Endometrial microvascular endothelial cells (primary cell): ENCODE data around the gene PAX5. TPM values are rescaled to one million over a fixed set of nuclear protein-coding genes. Genes with fewer than 3 reads are reported as not detected.

Source experiments
- in situ Hi-C: cut with HindIII; loops from 2 replicates; pipeline ENCODE4 v1.10.0; 2017; ENCODE audit warnings: low sequenced_read_pairs, low pct_unique_long_range_greater_than_20kb; ENCODE audit errors: inconsistent ontology term
- total RNA-seq: library from RNA; depleted of rRNA; stranded (reverse); fragments of >200 nt; gene quantifications from one replicate; pipeline ENCODE4 v1.2.3, GENCODE V29; 2015; ENCODE audit errors: inconsistent ontology term

Gene PAX5
- total RNA-seq, 1 donor from 2014 or later: not detected

DNA sequence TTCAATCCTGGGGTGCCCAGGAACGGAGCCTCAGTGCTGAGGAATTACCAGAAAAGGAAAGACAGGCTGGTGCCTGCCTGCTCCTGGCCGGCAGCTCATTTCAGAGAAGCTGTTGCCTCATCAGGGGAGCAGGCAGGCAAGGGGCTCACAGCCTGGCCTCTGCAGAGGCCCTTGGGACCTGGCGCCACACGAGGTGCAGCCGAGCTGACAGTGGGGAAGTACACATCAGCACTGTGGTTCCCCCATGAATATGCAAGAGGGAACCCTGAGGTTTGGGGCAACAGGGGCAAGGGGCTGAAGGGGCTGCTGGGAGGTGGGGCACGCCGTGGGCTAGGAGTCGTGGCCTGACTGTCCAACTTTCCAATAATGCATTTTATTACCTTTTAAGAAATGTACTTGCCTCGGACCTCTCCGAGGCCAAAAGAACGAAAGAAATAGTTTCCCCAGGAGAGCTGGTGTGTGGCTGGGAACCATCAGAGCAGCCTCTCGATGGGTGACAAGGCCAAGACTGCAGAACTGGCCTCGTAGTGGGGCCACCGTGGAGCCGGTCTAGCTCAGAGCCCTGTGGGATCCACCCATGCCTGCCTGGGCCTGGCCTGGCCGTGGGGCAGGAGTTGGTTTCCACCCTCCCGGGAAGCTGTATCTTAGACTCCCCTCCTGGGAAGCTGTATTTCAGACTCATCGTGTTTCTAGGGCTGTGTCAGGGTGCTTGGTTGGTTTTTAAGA, 198.6 kb downstream of the PAX5 start:
- in situ Hi-C loops: no loop called here

DNA sequence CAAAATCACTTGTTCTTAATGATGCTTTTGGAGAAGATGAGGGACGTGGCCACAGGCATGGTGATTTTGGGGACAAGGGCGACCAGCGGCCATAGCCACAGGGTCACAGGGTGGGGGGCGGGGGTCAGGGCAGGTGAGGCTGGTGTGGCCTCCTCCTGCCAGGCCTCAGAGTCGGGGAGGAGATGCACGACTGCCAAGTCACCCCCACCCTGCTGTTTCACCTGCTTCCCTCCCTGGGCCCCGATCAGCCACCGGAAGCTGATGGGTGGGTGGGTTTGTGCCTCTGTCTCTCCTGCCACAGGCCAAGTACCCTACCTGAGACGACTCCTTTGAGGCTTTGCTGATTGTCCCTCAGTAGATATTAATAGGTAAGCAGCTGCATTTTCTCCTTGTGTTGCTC, 199.3 kb downstream of the PAX5 start:
- in situ Hi-C loops: no loop called here

DNA sequence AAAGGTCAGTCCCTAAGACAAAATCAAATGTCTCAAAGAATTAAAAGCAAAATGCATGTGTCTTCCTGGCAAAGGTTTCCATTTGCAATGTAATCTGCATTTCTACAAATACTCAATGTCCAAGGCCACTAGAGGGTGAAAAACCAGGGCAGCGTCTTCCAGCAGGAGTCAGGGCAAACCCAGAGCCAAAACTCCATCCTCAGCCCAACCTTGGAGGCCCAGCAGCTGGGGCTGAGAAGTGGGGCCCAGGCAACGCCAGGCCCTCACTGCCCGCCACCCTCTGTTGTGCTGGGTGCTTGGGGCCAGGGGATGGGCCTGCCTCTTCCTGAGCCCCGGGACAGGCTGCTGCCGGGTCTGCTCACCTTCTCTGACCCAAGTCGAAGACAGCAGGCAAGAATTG, 200.1 kb downstream of the PAX5 start:
- in situ Hi-C loops: no loop called here

DNA sequence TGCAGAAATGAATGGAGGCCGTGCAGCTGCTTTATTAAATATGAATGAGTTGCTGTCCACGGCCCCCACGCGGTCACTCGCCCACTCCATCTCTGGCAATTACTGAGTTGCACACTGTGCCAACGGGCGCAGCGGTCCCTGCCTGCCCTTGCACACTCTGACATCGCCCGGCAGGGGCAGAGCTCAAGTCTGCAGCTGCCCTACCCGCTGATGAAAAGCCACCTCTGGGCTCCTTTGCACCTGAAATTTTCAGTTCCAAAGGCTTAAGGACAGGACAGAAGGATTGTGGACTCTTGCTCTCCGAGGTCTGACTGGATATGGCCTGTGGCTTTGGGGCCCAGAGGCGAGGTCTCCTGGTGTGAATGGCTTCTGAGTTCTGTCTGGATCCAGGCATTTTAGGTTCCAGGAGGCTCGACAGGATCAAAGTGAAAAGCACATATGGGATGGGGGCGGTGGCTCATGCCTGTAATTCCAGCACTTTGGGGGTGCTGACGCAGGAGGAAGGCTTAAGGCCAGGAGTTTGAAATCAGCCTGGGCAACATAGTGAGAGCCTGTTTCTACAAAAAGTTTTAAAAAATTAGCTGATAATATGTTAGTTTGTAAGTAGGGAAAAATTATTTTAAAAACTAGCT, 201.8 kb downstream of the PAX5 start:
- in situ Hi-C loops: no loop called here

DNA sequence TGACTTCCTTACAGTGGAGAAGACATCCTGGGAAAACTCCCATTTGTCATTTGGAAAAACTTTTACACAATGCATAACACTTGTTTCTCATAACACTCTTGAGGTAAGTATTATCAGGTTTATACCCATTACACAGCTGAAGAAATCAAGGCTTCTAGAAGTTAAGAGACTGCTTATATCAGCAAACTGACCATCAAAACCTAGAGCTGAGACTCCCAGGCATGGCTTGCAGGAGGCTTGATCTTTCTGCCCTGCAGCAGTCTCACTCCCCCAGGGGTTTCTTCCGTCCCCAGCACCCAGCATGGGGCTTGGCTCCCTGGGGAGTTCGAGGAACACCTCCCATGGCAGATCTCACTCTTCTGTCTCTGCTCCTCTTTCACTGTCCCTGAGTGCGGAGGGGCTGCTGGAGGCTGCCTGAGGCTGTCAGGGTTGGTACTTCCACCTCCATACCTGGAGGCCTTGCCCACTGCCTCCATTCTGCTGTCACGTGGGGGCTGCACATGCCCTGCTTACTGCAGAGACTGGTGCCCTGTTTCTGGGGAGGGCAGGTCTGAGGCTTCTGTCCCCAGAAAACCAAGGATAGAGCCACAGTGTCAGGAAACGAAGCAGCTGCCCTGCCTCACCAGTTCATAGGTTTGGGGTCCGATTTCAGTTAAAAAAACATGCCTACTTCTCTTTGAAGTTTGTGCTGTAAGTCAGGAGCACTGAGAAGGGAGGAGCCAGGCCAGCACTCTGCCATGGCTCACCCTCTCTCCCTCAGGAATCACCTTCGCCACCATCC, 202.5 kb downstream of the PAX5 start:
- in situ Hi-C loops: no loop called here

DNA sequence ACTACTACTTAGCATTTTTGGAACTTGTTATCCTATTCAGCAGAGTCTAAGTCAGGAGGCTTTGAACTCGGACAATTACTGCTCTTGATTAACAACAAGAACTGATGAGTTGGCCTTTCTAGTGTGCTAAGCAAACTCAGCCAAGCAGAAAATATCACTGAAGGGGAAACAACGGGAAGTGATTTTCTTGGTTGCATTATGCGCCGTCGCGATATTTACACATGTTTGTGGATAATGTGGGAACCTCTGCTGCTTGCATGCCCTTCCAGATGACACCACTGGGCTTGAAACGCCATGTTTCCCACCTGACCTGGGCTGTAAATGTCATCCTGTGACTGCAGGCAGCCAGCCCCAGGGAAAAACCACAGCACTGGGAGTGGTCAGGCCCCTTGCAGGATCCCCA, 205.5 kb downstream of the PAX5 start:
- in situ Hi-C loops: no loop called here

DNA sequence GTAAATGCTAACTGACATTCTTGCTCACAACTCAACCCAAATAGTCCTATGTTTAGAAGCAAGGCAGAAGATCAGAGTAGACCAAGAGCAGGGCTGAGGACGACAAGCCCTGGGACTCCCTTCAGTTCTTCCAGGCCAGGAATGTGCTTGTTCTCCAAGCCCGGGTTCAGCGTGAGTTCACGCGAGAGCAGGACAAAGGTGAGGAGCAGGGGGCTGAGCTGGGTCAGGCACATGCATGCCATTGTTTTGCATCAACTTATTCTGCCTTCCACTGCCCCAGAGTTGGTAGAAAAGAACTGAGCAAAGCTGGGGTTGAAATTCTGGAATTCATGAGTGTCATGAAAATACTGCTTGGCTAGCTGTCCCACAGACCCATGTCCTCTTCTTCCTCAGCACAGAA, 206.5 kb downstream of the PAX5 start:
- in situ Hi-C loops: no loop called here

DNA sequence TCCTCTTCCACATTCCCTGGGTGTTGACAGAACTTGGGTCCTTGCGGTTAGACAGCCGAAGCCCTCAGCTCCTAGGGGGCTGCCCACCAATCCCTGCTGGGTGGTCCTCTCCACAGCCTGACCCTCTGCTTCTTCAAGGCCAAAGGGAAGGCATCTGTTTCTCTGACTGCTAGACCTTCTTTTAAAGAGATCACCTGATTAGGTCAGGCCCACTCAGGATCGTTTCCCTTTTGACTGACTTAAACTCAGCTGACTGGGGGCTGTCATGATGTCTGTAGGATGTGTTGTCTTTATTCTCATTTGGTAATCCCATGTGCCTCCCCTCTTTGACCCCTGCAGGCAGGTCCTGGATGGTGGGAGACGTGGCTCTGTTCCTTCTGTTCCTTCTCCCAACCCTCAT, 207.5 kb downstream of the PAX5 start:
- in situ Hi-C loops: no loop called here

DNA sequence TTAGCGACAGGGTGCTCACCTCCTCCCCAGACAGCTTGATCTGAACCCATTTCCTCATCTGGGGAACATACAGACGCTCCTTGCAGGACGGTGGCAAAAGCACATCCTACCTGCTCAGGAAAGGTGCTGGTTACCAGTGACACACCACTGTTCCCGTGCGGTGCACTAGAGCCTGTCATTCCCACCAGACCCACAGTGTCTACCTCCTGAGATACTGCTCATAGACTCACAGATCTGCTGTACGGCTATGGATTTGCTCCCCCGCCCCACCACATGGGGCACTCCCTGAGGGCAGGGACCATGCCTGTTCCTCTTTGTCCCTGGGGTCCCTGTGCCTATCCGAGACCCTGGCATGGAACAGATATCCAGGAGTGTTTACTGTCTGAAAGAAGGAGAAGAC, 208.9 kb downstream of the PAX5 start:
- in situ Hi-C loops: no loop called here

DNA sequence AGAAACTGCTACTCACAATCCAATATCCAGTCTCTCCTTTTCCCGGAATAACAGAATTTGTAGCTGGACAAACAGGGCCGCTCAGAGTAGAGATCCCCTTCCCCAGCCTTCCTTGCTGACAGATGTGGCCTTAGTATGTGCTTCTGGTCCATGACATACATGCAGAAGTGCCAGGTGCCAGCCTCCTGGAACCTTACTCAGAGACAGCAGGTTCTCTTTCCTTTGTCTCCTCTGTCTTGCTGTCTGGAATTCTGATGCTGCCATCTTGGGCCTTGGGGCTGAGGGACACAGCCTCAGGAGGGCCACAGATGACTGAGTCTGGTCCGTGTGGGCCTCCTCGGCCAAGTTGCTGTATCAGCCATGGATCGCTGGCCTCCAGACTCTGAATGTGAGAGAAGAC, 210.1 kb downstream of the PAX5 start:
- in situ Hi-C loops: no loop called here

DNA sequence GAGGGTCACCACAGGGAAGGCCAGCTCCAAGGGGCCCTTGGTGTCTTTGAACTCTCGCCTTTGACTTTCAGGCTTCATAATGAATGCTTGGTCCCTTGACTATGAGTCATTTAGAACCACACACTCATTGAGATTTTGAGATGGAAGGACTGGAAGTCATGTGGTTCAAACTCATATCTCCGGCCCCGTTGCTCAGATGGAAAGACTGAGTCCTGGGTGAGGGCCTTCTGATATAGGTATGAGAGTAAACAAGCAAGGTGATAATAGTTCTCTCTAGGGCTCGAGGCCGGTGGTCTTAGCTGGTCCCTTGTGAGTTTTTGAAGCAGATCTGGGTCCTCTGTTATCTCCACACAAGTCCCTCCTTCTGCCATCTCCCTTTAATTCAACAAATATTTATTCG, 210.6 kb downstream of the PAX5 start:
- in situ Hi-C loops: no loop called here

DNA sequence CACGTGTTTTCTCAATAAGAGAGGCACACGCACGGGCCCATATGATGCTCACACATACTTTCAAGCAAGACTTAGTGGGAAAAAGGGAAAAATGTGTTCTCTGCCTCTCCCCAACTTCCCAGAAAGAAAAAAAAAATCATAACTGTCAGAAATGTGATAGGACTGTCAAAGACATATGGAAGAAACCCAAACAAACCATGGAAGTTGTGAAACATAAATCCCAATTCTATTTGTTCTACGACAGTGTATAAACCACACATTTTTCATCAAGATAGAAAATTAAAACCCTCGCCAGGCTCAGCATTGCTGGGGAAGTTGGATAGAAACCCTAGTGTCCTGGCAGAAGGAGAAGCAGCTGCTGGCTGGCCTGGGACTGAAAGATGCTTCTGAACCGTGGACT, 211.9 kb downstream of the PAX5 start:
- in situ Hi-C loops: no loop called here

DNA sequence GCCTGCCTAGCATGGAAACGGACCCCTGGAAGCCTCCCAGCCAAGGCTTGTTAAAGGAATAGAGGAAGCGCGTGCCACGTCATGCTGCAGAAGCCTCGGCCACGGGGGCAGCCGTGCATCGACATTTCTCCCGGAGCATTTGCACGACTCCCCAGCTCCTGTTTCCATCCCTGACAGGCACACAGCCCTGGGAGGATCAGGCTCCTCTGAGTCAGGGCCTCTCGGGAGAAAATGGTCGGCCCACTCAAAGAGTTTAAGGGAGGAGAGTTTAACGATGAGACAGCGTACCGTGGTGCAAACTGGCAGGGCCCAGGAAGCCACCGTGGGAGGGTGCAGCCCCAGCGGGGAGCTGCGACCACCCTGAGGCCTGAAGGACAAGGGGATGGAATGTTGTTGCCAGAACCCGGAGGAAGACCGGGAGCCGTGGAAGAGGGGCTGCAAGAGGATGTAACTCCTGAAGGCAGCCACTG, 213.6 kb downstream of the PAX5 start:
- in situ Hi-C loops: no loop called here

DNA sequence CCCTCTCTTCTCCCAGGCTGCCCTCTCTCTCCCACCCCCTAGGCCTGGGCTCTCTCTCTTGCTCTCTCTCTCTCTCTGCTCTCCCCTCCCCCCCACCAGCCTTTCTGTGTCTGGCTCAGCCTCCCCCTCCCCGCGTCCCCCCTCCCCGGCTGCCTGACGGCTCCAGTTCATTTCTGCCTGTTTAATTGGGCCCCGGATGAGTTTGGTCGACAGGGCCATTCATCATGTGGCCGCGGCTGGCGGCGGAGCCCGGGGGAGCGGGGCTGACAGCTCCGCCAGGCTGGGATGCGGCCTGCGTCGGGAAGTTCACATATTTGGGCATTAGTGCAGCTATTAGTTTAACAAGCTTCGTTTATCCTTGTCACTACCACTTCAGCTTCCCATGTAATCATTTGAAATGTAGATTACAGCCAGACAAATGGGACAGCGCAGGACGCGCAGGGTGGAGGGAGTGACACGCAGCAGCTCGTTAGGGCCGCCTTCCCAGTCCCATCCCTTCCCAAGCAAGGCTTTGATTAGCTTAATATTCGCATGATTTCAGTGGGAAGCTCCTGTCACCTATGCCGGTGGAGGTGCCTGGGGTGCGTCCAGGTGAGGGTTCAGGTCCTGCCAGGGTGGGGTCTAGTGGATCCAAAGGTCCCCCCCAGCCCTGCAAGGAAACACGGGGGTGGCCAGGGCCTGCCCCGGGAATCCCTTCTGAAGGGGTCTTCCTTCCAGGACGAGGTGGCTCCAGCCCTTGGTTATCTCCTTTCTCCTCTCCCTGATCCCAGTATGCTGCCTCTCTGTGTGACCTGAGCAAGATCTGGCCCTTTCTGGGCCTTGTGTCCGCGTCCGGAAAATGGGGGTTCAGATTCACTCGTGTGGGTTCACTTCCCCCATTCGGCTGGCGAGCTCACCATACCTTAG, 214.8 kb downstream of the PAX5 start:
- in situ Hi-C loops: no loop called here

DNA sequence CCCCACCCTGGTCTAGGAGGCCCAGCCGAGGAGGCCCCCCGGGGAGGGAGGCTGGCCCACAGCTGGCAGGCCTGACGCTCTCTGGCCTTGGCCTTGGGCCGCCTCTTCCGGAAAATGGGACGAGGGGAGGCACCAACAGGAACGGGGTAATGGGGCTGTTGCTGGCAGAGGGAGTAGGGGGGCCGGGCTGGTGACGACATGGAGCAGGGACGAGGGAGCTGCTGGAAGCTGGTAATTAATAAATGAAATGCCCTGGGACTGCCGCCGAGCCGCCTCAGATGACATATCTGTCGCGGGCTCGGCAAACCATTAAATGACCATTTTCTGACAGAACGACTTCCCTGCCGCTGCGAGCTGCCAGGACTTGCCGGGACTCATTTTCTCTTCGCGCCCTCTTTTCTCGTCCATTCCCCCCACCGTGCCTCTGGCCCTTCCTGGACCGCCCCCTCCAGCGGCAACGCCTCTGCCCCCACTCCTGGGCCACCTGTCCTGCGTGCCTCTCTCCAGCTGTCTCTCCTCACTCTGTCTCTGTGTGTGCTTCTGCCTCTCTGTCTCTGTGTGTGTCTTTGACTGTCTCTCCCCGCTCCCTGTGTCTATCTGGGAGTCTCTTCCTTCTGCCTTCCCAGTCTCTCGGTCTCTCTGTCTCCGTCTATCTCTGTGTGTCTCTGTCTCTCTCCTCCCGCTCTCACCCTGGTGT, 215.7 kb downstream of the PAX5 start:
- in situ Hi-C loops: no loop called here

DNA sequence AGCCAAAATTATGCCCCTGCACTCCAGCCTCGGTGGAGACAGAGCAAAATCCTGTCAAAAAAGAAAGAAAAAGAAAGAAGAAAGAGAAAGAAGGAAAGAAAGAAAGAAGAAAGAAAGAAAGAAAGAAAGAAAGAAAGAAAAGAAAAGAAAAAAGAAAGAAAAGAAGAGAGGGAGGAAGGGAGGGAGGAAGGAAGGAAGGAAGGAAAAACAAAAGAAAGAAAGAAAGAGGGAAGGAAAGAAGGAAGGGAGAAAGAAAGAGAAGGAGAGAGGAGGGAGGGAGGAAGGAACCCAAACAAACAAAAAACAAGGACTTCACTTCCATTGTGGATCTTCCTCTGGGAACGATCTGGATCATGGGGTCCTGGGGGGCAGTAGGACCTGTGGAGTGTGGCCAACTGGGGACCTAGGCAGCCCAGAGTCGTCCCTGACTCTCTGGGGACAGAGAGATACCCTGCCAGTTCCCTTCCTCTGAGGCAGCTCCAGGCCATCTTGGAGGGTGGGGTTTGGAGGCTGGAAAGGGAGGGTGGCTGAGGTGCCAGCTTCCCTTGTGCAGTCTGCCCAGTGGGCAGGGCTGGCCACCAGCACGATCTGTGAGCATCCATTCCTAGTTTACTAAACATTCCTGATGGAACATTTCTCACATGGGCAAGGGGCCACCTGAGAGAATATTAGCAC, 216.8 kb downstream of the PAX5 start:
- in situ Hi-C loops: no loop called here

DNA sequence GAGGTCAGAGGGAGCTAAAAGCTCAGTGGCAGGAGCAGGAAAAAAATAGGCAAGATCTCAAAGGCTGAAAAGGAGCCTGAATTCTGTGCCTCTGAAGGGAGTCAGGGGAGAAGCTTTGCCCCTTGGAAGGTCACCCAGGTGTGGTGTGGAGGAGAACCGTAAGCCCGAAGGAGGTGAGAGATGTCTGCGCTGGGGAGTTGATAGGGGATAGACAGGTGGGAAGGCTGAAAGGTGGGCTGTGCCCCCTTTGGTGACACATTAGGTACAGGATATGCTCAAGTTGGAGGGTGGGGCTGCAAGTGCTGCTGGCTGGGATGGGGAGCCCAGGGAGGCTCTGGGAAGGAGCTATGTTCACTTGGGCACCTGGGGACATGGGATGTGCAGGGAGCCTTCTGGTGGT, 217.7 kb downstream of the PAX5 start:
- in situ Hi-C loops: no loop called here
